Karpas-422 (cell line): Measurements from ENCODE around the gene EPB41L4A. TPM values are rescaled to one million over a fixed set of nuclear protein-coding genes. Genes with fewer than 3 reads are reported as not detected.
"Not testable (repeated sequence)": the region's sequence is repeated elsewhere in the genome, so short reads cannot be mapped to it uniquely, and the experiment has no call there.

Experiments used
- DNase-seq: peaks from one replicate; pipeline ENCODE4 v3.0.0-alpha.2; 2015
- H2AFZ ChIP-seq: fragments of 200-600 bp; sonication (generic); 2 replicates; pipeline ENCODE4 v1.6.1; 2014; ENCODE audit warnings: antibody characterized with exemption, low read length, mixed read lengths
- H3K27ac ChIP-seq: fragments of 200-600 bp; sonication (generic); 2 replicates; pipeline ENCODE4 v1.5.1; 2014; ENCODE audit warnings: mild to moderate bottlenecking, low read length, moderate library complexity
- H3K27me3 ChIP-seq: fragments of 200-600 bp; sonication (generic); 2 replicates; pipeline ENCODE4 v1.6.1; 2014; ENCODE audit warnings: low read length, mixed read lengths
- H3K36me3 ChIP-seq: fragments of 200-600 bp; sonication (generic); 2 replicates; pipeline ENCODE4 v1.6.1; 2014; ENCODE audit warnings: low read length, mixed read lengths; ENCODE audit not compliant: insufficient read depth
- H3K4me1 ChIP-seq: fragments of 200-600 bp; sonication (generic); 2 replicates; pipeline ENCODE4 v1.6.1; 2014; ENCODE audit warnings: mild to moderate bottlenecking, low read length, mixed read lengths
- H3K4me2 ChIP-seq: fragments of 200-600 bp; sonication (generic); 2 replicates; pipeline ENCODE4 v1.6.1; 2014; ENCODE audit warnings: low read length, low read depth, mild to moderate bottlenecking; ENCODE audit not compliant: poor library complexity, severe bottlenecking
- H3K4me3 ChIP-seq: fragments of 200-600 bp; sonication (generic); 2 replicates; pipeline ENCODE4 v1.5.1; 2014; ENCODE audit warnings: mild to moderate bottlenecking, antibody characterized with exemption, low read length, mixed read lengths
- H3K79me2 ChIP-seq: fragments of 200-600 bp; sonication (generic); 2 replicates; pipeline ENCODE4 v1.6.1; 2014; ENCODE audit warnings: mild to moderate bottlenecking, low read length, mixed read lengths
- H3K9ac ChIP-seq: fragments of 200-600 bp; sonication (generic); 2 replicates; pipeline ENCODE4 v1.6.0; 2014; ENCODE audit warnings: low read length
- H3K9me2 ChIP-seq: fragments of 200-600 bp; sonication (generic), shearing (Covaris generic); replicated peaks from 2 replicates; pipeline ENCODE4 v1.6.0; 2014; ENCODE audit warnings: mild to moderate bottlenecking, low read length, moderate library complexity; ENCODE audit not compliant: insufficient read depth
- H3K9me3 ChIP-seq: fragments of 300-700, 200-600 bp; sonication (generic); 2 replicates; pipeline ENCODE4 v1.6.1; 2014; ENCODE audit warnings: low read length, mixed read lengths
- H4K20me1 ChIP-seq: fragments of 200-600 bp; sonication (generic); 2 replicates; pipeline ENCODE4 v1.6.1; 2014; ENCODE audit warnings: mild to moderate bottlenecking, antibody characterized with exemption, low read length, low read depth; ENCODE audit not compliant: insufficient read depth
- total RNA-seq: library from RNA; depleted of rRNA; stranded (reverse); fragments of >200 nt; shearing (Covaris generic); gene quantifications from 2 replicates; pipeline ENCODE4 v1.2.3, GENCODE V29; 2014; ENCODE audit warnings: low replicate concordance

Gene EPB41L4A
- total RNA-seq, 1 experiment from 2014 or later = 0.63 TPM

- no peak for DNase-seq
- Histone ChIP-seq H3K4me1 (no peaks in the 10 kb centered on the region), H4K20me1 (no peaks in the 10 kb centered on the region; the same call in 1 of the 2 replicates), H3K27me3 (no peaks in the 10 kb centered on the region), H3K9ac (no peak overlapping the region), H3K9me2 (no peaks in the 10 kb centered on the region), H3K79me2 (no peaks in the 10 kb centered on the region), H3K27ac (no peak overlapping the region), H3K4me3 (no peak overlapping the region), H3K36me3 (no peaks in the 10 kb centered on the region), H3K4me2 (no peak overlapping the region), H3K9me3 (no peaks in the 10 kb centered on the region), H2AFZ (no peak overlapping the region)
Measured at GRCh38 chr5:112412346-112412745, 6.7 kb downstream of the EPB41L4A start.

GRCh38 chr5:112411903-112412302, 7.2 kb downstream of the EPB41L4A start:
- Histone ChIP-seq H4K20me1 (no peaks in the 10 kb centered on the region; the same call in 1 of the 2 replicates), H3K4me3 (no peak overlapping the region), H3K4me1 (no peaks in the 10 kb centered on the region), H3K36me3 (no peaks in the 10 kb centered on the region), H3K27me3 (no peaks in the 10 kb centered on the region), H3K9me2 (no peaks in the 10 kb centered on the region), H3K27ac (no peak overlapping the region), H2AFZ (no peak overlapping the region), H3K9ac (no peak overlapping the region), H3K9me3 (no peaks in the 10 kb centered on the region), H3K4me2 (no peak overlapping the region), H3K79me2 (no peaks in the 10 kb centered on the region)
- DNase-seq = no peak

GRCh38 chr5:112407666-112408065, 11.4 kb downstream of the EPB41L4A start:
- Histone ChIP-seq H3K4me1 (no peaks in the 10 kb centered on the region), H3K27ac (no peak overlapping the region), H3K36me3 (no peaks in the 10 kb centered on the region), H3K4me2 (no peak overlapping the region), H4K20me1 (no peaks in the 10 kb centered on the region; the same call in 1 of the 2 replicates), H3K79me2 (no peaks in the 10 kb centered on the region), H3K27me3 (no peaks in the 10 kb centered on the region), H2AFZ (no peak overlapping the region), H3K9ac (no peak overlapping the region), H3K9me2 (no peaks in the 10 kb centered on the region), H3K4me3 (no peak overlapping the region), H3K9me3 (no peaks in the 10 kb centered on the region)
- no peak for DNase-seq

GRCh38 chr5:112407240-112407639, 11.8 kb downstream of the EPB41L4A start:
- Histone ChIP-seq H3K4me1 (no peaks in the 10 kb centered on the region), H3K9me2 (no peaks in the 10 kb centered on the region), H3K4me3 (no peak overlapping the region), H3K4me2 (no peak overlapping the region), H2AFZ (no peak overlapping the region), H4K20me1 (no peaks in the 10 kb centered on the region; the same call in 1 of the 2 replicates), H3K9ac (no peak overlapping the region), H3K27ac (no peak overlapping the region), H3K36me3 (no peaks in the 10 kb centered on the region), H3K27me3 (no peaks in the 10 kb centered on the region), H3K79me2 (no peaks in the 10 kb centered on the region), H3K9me3 (no peaks in the 10 kb centered on the region)
- DNase-seq = no peak

- Histone ChIP-seq H3K79me2 (no peaks in the 10 kb centered on the region), H3K4me2 (no peak overlapping the region), H3K4me1 (no peaks in the 10 kb centered on the region), H3K9me2 (no peaks in the 10 kb centered on the region), H3K36me3 (no peaks in the 10 kb centered on the region), H3K4me3 (no peak overlapping the region), H3K9ac (no peak overlapping the region), H3K27me3 (no peaks in the 10 kb centered on the region), H4K20me1 (no peaks in the 10 kb centered on the region), H2AFZ (no peak overlapping the region), H3K27ac (no peak overlapping the region), H3K9me3 (no peaks in the 10 kb centered on the region)
- no peak for DNase-seq
Measured at GRCh38 chr5:112403069-112403468, 16.0 kb downstream of the EPB41L4A start.

- no peaks in the 10 kb centered on the region for H4K20me1 ChIP-seq
- H3K27me3 ChIP-seq = no peaks in the 10 kb centered on the region
- H3K9ac ChIP-seq = no peak overlapping the region
- H3K4me3 ChIP-seq = no peak overlapping the region
- H2AFZ ChIP-seq = no peak overlapping the region
- H3K4me1 ChIP-seq = no peaks in the 10 kb centered on the region
- DNase-seq = no peak
- no peaks in the 10 kb centered on the region for H3K36me3 ChIP-seq
- no peaks in the 10 kb centered on the region for H3K9me2 ChIP-seq
- no peak overlapping the region for H3K27ac ChIP-seq
- H3K9me3 ChIP-seq = no peaks in the 10 kb centered on the region
- H3K4me2 ChIP-seq = no peak overlapping the region
- H3K79me2 ChIP-seq = no peaks in the 10 kb centered on the region
Measured at GRCh38 chr5:112401924-112402323, 17.2 kb downstream of the EPB41L4A start.

- no peaks in the 10 kb centered on the region for H3K4me1 ChIP-seq
- H3K27me3 ChIP-seq = no peaks in the 10 kb centered on the region
- H3K79me2 ChIP-seq = no peaks in the 10 kb centered on the region
Measured at GRCh38 chr5:112397690-112398089, 21.4 kb downstream of the EPB41L4A start.

GRCh38 chr5:112396430-112396829, 22.6 kb downstream of the EPB41L4A start:
- DNase-seq = no peak
- Histone ChIP-seq H3K4me3 (no peak overlapping the region), H3K27ac (no peak overlapping the region), H3K79me2 (no peaks in the 10 kb centered on the region), H3K9ac (no peak overlapping the region), H4K20me1 (no peaks in the 10 kb centered on the region), H3K4me2 (no peak overlapping the region), H3K4me1 (no peaks in the 10 kb centered on the region), H3K27me3 (no peaks in the 10 kb centered on the region), H3K36me3 (no peaks in the 10 kb centered on the region), H3K9me3 (no peaks in the 10 kb centered on the region), H3K9me2 (no peaks in the 10 kb centered on the region), H2AFZ (no peak overlapping the region)

More at GRCh38 chr5:112397690-112398089, 21.4 kb downstream of the EPB41L4A start:
- Histone ChIP-seq H3K4me3 (no peak overlapping the region), H4K20me1 (no peaks in the 10 kb centered on the region), H3K4me2 (no peak overlapping the region), H3K9me3 (no peaks in the 10 kb centered on the region), H3K9me2 (no peaks in the 10 kb centered on the region), H3K36me3 (no peaks in the 10 kb centered on the region), H2AFZ (no peak overlapping the region), H3K9ac (no peak overlapping the region), H3K27ac (no peak overlapping the region)
- DNase-seq = no peak

- H3K4me3 ChIP-seq, H3K9ac ChIP-seq, H3K4me2 ChIP-seq, H2AFZ ChIP-seq, H4K20me1 ChIP-seq, H3K27me3 ChIP-seq, H3K79me2 ChIP-seq, H3K36me3 ChIP-seq, H3K27ac ChIP-seq, H3K9me3 ChIP-seq, H3K9me2 ChIP-seq, DNase-seq, H3K4me1 ChIP-seq: not testable (repeated sequence)
Measured at GRCh38 chr5:112395299-112395698, 23.8 kb downstream of the EPB41L4A start.
